Immature natural killer cell (primary cell): ENCODE results near the gene DRAM1. TPM values are rescaled to one million over a fixed set of nuclear protein-coding genes. Genes with fewer than 3 reads are reported as not detected.
"Not testable (repeated sequence)": the region's sequence is repeated elsewhere in the genome, so short reads cannot be mapped to it uniquely, and the experiment has no call there.

Experiments used
- DNase-seq, 3 donors: peaks; one replicate each; pipeline ENCODE4 v3.0.0; 2022; ENCODE audit warnings: mixed read lengths in 1 of 3
- H3K27ac Mint-ChIP-seq, 6 donors: one replicate each; pipeline ENCODE4 v1.8.0; 2020; ENCODE audit warnings: mixed read lengths in 6 of 6, mild to moderate bottlenecking in 5 of 6, inconsistent platforms in 4 of 6, moderate library complexity in 3 of 6
- H3K27me3 Mint-ChIP-seq, 3 donors: one replicate each; pipeline ENCODE4 v1.8.0; 2020 to 2021; ENCODE audit warnings: low read depth in 3 of 3, mild to moderate bottlenecking in 3 of 3, mixed read lengths in 3 of 3, moderate library complexity in 3 of 3, inconsistent platforms in 1 of 3
- H3K36me3 Mint-ChIP-seq, 3 donors: one replicate each; pipeline ENCODE4 v1.8.0; 2020; ENCODE audit warnings: mixed read lengths in 3 of 3, inconsistent platforms in 2 of 3, mild to moderate bottlenecking in 2 of 3
- H3K4me1 Mint-ChIP-seq, 2 donors: one replicate each; pipeline ENCODE4 v1.8.0; 2020; ENCODE audit warnings: inconsistent platforms in 2 of 2, mild to moderate bottlenecking in 2 of 2, mixed read lengths in 2 of 2, moderate library complexity in 1 of 2
- H3K4me3 Mint-ChIP-seq, 5 donors: one replicate each; pipeline ENCODE4 v1.8.0; 2020; ENCODE audit warnings: mild to moderate bottlenecking in 5 of 5, mixed read lengths in 5 of 5, inconsistent platforms in 3 of 5, moderate library complexity in 3 of 5
- H3K9me3 Mint-ChIP-seq, 6 donors: one replicate each; pipeline ENCODE4 v1.8.0; 2020; ENCODE audit warnings: mild to moderate bottlenecking in 6 of 6, mixed read lengths in 6 of 6, inconsistent platforms in 4 of 6, moderate library complexity in 3 of 6
- polyA plus RNA-seq, 3 donors: library from polyadenylated mRNA; unstranded; fragments of 300-500 nt; fragmentation: Illumina TruSeq; gene quantifications; one replicate each; pipeline ENCODE4 v1.2.3, GENCODE V29; 2021

Gene DRAM1
- polyA plus RNA-seq, 3 donors from 2014 or later = 2.1 to 7.6 (median 4.1) TPM

DNA sequence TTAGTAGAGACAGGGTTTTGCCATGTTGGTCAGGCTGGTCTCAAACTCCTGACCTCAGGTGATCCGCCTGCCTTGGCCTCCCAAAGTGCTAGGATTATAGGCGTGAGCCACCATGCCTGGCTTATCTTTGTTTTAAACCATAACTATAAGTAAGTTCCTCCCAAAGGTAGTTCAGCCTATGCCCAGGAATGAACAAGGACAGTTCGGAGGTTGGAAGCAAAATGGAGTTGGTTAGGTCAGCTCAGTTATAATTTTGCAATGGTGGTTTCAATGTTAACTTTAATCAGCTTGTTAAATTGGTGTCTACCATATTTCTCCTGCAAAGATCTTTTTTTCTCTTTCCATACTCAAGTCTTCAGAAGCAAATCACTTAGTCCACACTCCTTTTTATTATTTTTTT is 9.8 kb upstream of the DRAM1 start:
- H3K27ac Mint-ChIP-seq = not testable (repeated sequence)

DNA sequence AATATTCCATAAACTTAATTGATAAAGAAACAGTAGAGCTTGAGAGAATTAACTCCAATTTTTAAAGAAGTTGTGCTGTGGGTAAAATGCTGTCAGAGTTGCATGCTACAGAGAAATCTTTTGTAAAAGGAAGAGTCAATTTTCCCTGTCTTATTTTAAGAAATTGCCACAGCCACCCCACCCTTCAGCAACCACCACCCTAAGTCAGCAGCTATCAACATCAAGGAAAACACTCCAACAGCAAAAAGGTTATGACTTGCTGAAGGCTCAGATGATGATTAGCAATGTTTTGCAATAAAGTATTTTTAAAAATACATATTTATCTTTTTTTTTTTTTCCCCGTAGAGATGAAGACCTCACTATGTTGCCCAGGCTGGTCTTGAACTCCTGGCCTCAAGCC is 6.5 kb upstream of the DRAM1 start:
- no peak overlapping the region for H3K27ac Mint-ChIP-seq
- no peaks in the 10 kb centered on the region for H3K4me1 Mint-ChIP-seq

More for the DNA sequence above, 9.8 kb upstream of the DRAM1 start:
- H3K4me3 Mint-ChIP-seq, H3K36me3 Mint-ChIP-seq, DNase-seq, H3K9me3 Mint-ChIP-seq, H3K27me3 Mint-ChIP-seq, H3K4me1 Mint-ChIP-seq: not testable (repeated sequence)

DNA sequence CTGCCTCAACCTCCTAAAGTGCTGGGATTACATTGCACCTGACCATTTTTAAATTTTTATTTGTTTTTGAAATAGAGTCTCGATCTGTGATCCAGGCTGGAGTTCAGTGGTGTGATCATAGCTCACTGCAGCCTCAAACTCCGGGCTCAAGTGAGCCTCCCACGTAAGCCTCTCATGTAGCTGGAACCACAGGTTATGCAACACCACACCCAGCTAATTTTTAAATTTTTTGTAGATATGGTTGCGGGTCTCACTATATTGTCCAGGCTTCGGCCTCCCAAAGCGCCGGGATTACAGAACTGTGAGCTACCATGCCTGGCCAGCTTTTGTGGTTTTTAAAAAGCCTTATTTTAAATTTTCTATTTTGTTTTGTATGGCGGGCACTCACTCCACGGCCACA is 2.2 kb upstream of the DRAM1 start:
- Mint-ChIP-seq H3K36me3 (no peaks in the 10 kb centered on the region), H3K4me1 (peaks cover 11 to 13% of the 10 kb centered on the region in 2 donors), H3K27ac (peak overlapping the region in 5 of 6 donors; percentile 31 to 92 (median 60)), H3K9me3 (no peaks in the 10 kb centered on the region), H3K27me3 (peaks cover 10 to 26% (median 12%) of the 10 kb centered on the region in 3 donors), H3K4me3 (no peak overlapping the region)
- no peak for DNase-seq

More for the DNA sequence above, 6.5 kb upstream of the DRAM1 start:
- no peak overlapping the region for H3K4me3 Mint-ChIP-seq
- DNase-seq = no peak
- no peaks in the 10 kb centered on the region for H3K36me3 Mint-ChIP-seq
- H3K27me3 Mint-ChIP-seq = peaks cover 2 to 3% (median 3%) of the 10 kb centered on the region in 3 donors
- no peaks in the 10 kb centered on the region for H3K9me3 Mint-ChIP-seq

DNA sequence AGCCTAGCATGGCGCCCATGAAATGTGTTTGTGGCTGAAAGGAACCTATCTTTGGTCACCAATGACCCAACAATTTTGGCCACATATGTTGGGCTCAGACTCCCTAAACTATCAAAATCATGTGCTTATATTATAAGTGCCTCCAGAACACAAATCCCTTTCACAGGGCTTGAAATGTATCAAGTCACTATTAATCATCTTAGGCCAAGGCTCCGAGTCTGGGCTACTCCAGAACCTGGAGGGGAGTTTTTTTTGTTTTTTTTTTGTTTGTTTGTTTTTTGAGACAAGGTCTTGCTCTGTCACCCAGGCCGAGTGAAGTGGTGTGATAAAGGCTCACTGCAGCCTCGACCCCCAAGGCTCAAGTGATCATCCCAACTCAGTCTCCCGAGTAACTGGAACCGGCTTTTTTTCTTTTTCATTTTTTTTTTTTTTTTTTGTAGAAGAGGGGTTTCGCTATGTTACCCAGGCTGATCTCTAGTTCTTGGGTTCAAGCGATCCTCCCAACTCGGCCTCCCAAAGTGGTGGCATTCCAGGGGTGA is 989 bp upstream of the DRAM1 start:
- no peak for DNase-seq
- Mint-ChIP-seq H3K4me1 (peaks cover 11 to 13% of the 10 kb centered on the region in 2 donors), H3K27me3 (peaks cover 10 to 26% (median 12%) of the 10 kb centered on the region in 3 donors), H3K27ac (peak overlapping the region; percentile 69 to 92 (median 92)), H3K36me3 (peaks cover 0 to 2% (median 0%) of the 10 kb centered on the region in 3 donors), H3K4me3 (peak overlapping the region; percentile 79 to 88 (median 83)), H3K9me3 (no peaks in the 10 kb centered on the region)

DNA sequence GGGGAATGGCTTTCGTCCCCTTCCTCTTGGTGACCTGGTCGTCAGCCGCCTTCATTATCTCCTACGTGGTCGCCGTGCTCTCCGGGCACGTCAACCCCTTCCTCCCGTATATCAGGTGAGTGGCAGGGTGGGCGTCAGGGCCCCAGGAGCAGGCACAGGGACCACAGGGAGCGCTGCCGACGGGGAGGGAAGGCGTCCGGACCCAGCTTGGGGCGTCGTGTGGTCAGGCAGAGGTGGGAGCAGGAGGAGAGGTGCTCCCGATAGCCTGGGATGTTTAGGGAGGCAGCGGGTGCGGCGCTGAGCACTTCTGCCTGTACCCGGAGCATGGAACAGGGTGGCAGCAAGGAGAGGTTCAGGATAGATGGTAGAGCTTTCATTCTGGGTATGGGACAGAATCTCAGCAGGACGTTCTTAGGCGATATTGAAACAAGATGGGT is 444 bp downstream of the DRAM1 start:
- DNase-seq = no peak
- Mint-ChIP-seq H3K27me3 (peaks cover 10 to 26% (median 12%) of the 10 kb centered on the region in 3 donors), H3K4me3 (peak overlapping the region; percentile 82 to 88 (median 84)), H3K27ac (peak overlapping the region; percentile 80 to 87 (median 86)), H3K4me1 (peaks cover 11 to 13% of the 10 kb centered on the region in 2 donors), H3K9me3 (no peaks in the 10 kb centered on the region), H3K36me3 (peaks cover 0 to 5% (median 0%) of the 10 kb centered on the region in 3 donors)

DNA sequence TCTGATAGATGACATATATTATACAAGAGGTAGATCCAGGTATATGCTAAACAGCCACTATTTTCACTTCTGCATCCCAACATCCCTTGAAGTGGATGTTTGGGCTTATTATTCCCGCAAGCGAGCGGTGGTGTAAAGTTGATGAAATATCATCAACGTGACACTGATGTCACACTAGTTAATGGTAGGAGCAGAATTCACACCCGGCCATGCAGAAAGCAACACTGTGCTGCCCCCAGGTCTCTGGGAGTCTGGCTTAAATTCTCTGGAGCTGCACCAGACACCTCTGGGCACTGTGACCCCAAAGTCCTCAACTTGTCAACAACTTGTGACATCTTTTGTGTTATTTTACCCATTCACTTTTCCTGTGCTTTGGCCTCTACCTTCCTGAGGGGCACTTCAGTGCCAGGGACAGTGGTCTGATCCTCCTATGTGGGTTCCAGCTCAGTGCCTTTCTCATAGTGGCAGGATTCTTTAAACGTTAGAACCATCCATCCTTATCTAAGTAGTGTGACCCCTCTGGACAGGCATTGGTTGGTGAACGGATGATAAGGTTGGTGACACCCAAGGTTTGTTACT is 952 bp downstream of the DRAM1 start:
- Mint-ChIP-seq H3K9me3 (no peaks in the 10 kb centered on the region), H3K4me1 (peaks cover 11 to 13% of the 10 kb centered on the region in 2 donors), H3K36me3 (peaks cover 0 to 5% (median 0%) of the 10 kb centered on the region in 3 donors), H3K27me3 (peaks cover 9 to 26% (median 12%) of the 10 kb centered on the region in 3 donors), H3K4me3 (peak overlapping the region; percentile 82 to 88 (median 84)), H3K27ac (peak overlapping the region; percentile 80 to 87 (median 86))
- DNase-seq = peak in 2 of 3 donors; percentile 11 to 17

DNA sequence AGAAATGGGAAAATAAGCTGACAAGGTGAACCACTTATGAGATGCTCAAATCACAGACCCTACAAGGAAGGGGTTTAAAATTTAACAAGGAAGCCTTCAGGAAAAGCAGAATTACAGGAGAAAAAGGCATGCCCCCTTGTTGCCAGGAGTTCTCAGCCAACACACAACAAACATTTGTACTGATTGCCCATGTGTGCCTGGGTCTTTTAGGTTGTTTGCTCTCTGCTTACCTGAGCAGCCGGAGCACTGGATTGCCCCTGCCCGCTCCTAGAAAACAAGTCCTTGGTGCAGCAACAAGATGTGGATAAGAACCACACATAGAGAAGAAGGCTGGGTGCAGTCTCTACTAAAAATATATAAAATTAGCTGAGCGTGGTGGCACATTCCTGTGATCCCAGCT is 3.4 kb downstream of the DRAM1 start:
- peak overlapping the region in 1 of 6 donors; percentile 41 for H3K27ac Mint-ChIP-seq
- H3K4me3 Mint-ChIP-seq = no peak overlapping the region
- H3K36me3 Mint-ChIP-seq = peaks cover 3 to 10% (median 4%) of the 10 kb centered on the region in 3 donors
- no peak for DNase-seq
- H3K9me3 Mint-ChIP-seq = no peaks in the 10 kb centered on the region
- peaks cover 8 to 23% (median 12%) of the 10 kb centered on the region in 3 donors for H3K27me3 Mint-ChIP-seq
- peaks cover 13 to 20% of the 10 kb centered on the region in 2 donors for H3K4me1 Mint-ChIP-seq

DNA sequence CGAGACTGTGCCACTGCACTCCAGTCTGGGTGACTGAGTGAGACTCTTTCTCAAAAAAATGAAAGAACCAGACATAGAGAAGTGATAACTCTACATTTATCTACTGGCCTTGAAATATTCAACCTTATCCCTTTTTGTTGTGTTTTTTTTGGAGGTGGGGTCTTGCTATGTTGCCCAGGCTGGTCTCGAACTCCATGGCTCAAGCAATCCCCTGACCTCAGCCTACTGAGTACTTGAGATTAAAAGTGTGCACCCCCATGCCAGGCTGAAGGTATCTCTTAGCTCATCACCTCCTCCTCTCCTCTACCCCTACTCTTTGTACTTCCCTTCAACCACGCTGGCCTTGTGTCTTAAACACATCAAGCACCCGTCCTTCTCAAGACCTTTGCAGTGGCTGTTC is 3.8 kb downstream of the DRAM1 start:
- Mint-ChIP-seq H3K27me3 (peaks cover 8 to 23% (median 12%) of the 10 kb centered on the region in 3 donors), H3K4me1 (peaks cover 13 to 20% of the 10 kb centered on the region in 2 donors), H3K36me3 (peaks cover 3 to 10% (median 4%) of the 10 kb centered on the region in 3 donors), H3K9me3 (no peaks in the 10 kb centered on the region), H3K4me3 (no peak overlapping the region), H3K27ac (no peak overlapping the region)
- DNase-seq = no peak

DNA sequence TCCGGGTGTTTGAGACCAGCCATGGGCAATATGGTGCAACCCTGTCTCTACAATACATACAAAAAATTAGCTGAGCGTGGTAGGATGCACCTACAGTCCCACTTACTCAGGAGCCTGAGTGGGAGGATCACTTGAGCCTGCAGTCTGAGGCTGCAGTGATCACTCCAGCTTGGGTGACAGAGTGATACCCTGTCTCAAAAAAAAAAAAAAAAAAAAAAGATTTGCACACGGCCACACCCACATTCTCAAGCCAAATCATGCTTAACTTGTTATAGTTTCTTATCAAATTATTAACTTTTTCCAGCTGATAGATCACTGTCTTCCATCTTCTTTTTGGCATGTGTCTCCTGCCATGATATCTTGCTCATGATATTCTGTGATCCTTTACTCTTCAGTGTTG is 6.8 kb downstream of the DRAM1 start:
- H3K4me1 Mint-ChIP-seq = peaks cover 2 to 6% of the 10 kb centered on the region in 2 donors
- peaks cover 0 to 2% (median 0%) of the 10 kb centered on the region in 3 donors for H3K27me3 Mint-ChIP-seq
- H3K9me3 Mint-ChIP-seq = no peaks in the 10 kb centered on the region
- H3K36me3 Mint-ChIP-seq = peaks cover 3 to 10% (median 4%) of the 10 kb centered on the region in 3 donors
- no peak for DNase-seq
- no peak overlapping the region for H3K4me3 Mint-ChIP-seq
- H3K27ac Mint-ChIP-seq = peak overlapping the region in 1 of 6 donors; percentile 37

DNA sequence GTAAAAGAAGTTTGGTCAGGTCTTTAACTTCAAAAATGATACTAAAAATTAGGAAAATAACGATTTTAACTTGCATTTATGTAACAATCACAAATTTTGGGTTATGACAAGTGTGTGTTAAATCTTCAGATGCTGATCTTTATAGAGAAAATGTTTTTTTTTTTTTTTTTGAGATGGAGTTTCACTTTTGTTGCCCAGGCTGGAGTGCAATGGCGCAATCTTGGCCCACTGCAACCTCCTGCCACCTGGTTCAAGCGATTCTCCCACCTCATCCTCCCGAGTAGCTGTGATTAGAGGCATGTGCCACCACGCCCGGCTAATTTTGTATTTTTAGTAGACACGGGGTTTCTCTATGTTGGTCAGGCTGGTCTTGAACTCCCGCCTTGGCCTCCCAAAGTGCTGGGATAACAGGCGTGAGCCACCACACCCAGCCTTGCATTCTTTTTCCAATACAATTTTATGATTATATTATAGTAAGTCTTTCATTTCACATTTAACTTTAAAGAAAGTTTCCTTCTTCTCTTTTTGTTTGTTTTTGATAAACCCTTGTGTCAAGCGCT is 7.5 kb downstream of the DRAM1 start:
- DNase-seq, H3K9me3 Mint-ChIP-seq, H3K4me3 Mint-ChIP-seq: not testable (repeated sequence)

DNA sequence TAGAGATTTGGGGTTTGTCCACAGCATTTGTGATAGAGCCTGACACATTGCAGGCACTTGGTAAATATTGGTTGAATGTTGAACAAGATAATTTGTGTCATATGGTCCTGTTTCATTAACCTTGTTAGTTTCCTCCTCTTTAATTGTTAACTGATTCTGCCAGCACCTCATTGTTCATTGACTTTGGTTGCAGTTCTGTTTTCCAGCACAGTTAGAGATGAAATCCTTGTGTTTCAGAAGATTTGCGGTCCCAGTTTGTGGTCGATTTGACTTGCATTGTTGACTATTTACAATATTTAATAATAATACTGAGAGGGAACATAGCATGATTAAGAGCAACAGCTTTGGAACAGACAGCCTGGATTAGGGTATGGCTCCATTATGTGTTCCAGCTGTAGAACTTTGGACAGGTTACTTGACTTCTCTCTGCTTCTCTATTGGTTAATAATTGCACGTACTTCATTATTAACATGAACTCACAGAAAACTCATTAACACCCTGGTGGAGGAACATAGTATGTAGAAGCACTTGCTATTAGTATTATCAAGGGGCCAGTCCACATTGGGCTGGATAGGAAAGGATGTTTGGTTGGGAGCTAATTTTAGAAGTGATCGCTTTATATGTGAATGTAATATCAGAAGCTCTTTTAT is 8.7 kb downstream of the DRAM1 start:
- DNase-seq = no peak
- Mint-ChIP-seq H3K27me3 (no peaks in the 10 kb centered on the region), H3K36me3 (peaks cover 3 to 10% (median 7%) of the 10 kb centered on the region in 3 donors), H3K27ac (no peak overlapping the region), H3K9me3 (no peaks in the 10 kb centered on the region), H3K4me3 (no peak overlapping the region), H3K4me1 (peaks cover 2 to 6% of the 10 kb centered on the region in 2 donors)

More for the DNA sequence above, 7.5 kb downstream of the DRAM1 start:
- not testable (repeated sequence) for H3K27ac Mint-ChIP-seq, H3K36me3 Mint-ChIP-seq, H3K4me1 Mint-ChIP-seq, H3K27me3 Mint-ChIP-seq

DNA sequence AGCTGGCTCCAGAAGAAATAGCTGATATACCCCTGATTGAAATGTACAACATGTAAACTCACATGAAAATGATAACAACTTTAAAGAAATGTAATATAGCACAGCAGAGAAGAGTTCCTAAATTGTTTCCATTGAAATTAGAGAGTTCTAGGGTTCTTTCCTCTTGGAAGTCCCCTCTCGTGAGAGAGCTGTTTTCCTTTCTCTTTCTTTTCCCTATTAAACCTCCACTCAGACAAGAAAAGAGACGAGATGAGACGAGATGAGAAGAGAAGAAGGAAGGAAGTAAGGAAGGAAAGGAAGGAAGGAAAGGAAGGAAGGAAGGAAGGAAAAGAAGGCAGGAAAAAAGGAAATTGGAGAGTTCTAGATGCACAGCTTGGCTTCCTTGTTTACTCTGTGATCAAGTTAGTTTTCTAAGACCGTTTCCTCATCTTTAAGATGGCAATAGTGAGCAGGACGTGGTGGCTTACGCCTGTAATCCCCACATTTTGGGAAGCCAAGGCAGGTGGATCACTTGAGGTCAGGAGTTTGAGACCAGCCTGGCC is 11.9 kb downstream of the DRAM1 start:
- H3K9me3 Mint-ChIP-seq = no peaks in the 10 kb centered on the region

DNA sequence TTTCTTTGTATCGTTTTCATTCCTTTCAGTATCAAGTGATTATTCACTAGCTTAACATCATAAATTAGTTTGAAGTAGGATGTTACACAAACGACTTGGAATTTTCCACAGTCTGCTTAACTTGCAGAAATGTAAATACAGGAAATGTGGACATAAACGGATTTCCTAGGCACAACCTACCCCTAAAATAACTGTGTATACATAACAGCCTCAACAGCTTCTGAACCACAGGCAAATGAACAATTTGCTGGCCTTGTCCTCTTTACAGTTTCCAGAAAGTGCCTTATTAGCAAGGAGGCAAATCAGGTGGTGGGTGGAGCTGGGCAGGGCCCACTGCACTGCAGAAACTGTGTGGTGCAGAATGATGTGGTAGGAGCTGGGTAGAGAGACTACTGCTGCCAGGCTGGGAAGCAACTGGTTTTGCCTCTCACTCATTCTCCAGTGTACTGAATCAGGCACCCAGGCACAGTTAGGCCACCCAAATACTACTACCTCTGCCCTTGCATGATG is 14.1 kb downstream of the DRAM1 start:
- Mint-ChIP-seq H3K4me3 (no peak overlapping the region), H3K36me3 (peaks cover 0 to 3% (median 0%) of the 10 kb centered on the region in 3 donors), H3K9me3 (no peaks in the 10 kb centered on the region), H3K27me3 (no peaks in the 10 kb centered on the region), H3K4me1 (no peaks in the 10 kb centered on the region), H3K27ac (no peak overlapping the region)
- DNase-seq = no peak

More for the DNA sequence above, 11.9 kb downstream of the DRAM1 start:
- no peaks in the 10 kb centered on the region for H3K27me3 Mint-ChIP-seq
- H3K4me1 Mint-ChIP-seq = peaks cover 2 to 4% of the 10 kb centered on the region in 2 donors
- DNase-seq = no peak
- H3K27ac Mint-ChIP-seq = peak overlapping the region in 1 of 6 donors; percentile 39
- peaks cover 3 to 6% (median 3%) of the 10 kb centered on the region in 3 donors for H3K36me3 Mint-ChIP-seq
- no peak overlapping the region for H3K4me3 Mint-ChIP-seq
